DOHH2 (cell line): Measurements from ENCODE around the gene ZNF521.

Experiments
- H3F3A ChIP-seq: fragments of 200-600 bp; sonication (generic), shearing (Covaris generic); 2 replicates; pipeline ENCODE4 v1.6.0; 2016; ENCODE audit warnings: antibody characterized with exemption, mild to moderate bottlenecking; ENCODE audit not compliant: control insufficient read depth, insufficient read depth
- H3K27ac ChIP-seq: fragments of 200-600 bp; sonication (generic); 2 replicates; pipeline ENCODE4 v1.5.1; 2014; ENCODE audit warnings: low read depth, mild to moderate bottlenecking, low read length, moderate library complexity
- H3K27me3 ChIP-seq: fragments of 200-600 bp; sonication (generic); 2 replicates; pipeline ENCODE4 v1.6.1; 2014; ENCODE audit warnings: mild to moderate bottlenecking, low read length, mixed read lengths; ENCODE audit not compliant: control insufficient read depth
- H3K36me3 ChIP-seq: fragments of 200-600 bp; sonication (generic); 2 replicates; pipeline ENCODE4 v1.6.1; 2014; ENCODE audit warnings: mild to moderate bottlenecking, low read length, moderate library complexity, mixed read lengths; ENCODE audit not compliant: control insufficient read depth
- H3K4me1 ChIP-seq: fragments of 200-600 bp; sonication (generic); 2 replicates; pipeline ENCODE4 v1.6.1; 2014; ENCODE audit warnings: mild to moderate bottlenecking, low read length, mixed read lengths; ENCODE audit not compliant: control insufficient read depth
- H3K4me2 ChIP-seq: fragments of 200-600 bp; sonication (generic); 2 replicates; pipeline ENCODE4 v1.6.0; 2014; ENCODE audit warnings: mild to moderate bottlenecking, low read length, moderate library complexity
- H3K4me3 ChIP-seq: fragments of 200-600 bp; sonication (generic); 2 replicates; pipeline ENCODE4 v1.5.1; 2014; ENCODE audit warnings: mild to moderate bottlenecking, low read length, mixed read lengths
- H3K79me2 ChIP-seq: fragments of 200-600 bp; sonication (generic); 2 replicates; pipeline ENCODE4 v1.6.1; 2014; ENCODE audit warnings: mild to moderate bottlenecking, low read length, mixed read lengths; ENCODE audit not compliant: control insufficient read depth
- H3K9me2 ChIP-seq: fragments of 200-600 bp; sonication (generic); replicated peaks from 2 replicates; pipeline ENCODE4 v1.6.1; 2014; ENCODE audit warnings: mild to moderate bottlenecking, low read length, mixed read lengths; ENCODE audit not compliant: control insufficient read depth
- H3K9me3 ChIP-seq: fragments of 200-600 bp; sonication (generic); 2 replicates; pipeline ENCODE4 v1.6.1; 2014; ENCODE audit warnings: antibody characterized with exemption, low read length, mixed read lengths; ENCODE audit not compliant: control insufficient read depth, insufficient read depth
- H4K20me1 ChIP-seq: fragments of 200-600 bp; sonication (generic); 2 replicates; pipeline ENCODE4 v1.6.0; 2014; ENCODE audit warnings: low read depth, mild to moderate bottlenecking, antibody characterized with exemption, low read length, moderate library complexity; ENCODE audit not compliant: control insufficient read depth, insufficient read depth
- EZH2phosphoT487 ChIP-seq: fragments of 200-600 bp; sonication (generic); IDR thresholded peaks from 2 replicates; pipeline ENCODE4 v1.6.1; 2017; ENCODE audit warnings: borderline replicate concordance, mild to moderate bottlenecking, antibody characterized with exemption, low read length, moderate library complexity, mixed read lengths
- TF ChIP-seq, protein P1 (sequence below): fragments of 200-600 bp; sonication (generic); IDR thresholded peaks from one replicate; pipeline ENCODE4 v1.5.1; 2014; ENCODE audit warnings: antibody characterized with exemption, mild to moderate bottlenecking, low read depth, low read length; ENCODE audit not compliant: poor library complexity, severe bottlenecking

ZNF521 gene

DNA sequence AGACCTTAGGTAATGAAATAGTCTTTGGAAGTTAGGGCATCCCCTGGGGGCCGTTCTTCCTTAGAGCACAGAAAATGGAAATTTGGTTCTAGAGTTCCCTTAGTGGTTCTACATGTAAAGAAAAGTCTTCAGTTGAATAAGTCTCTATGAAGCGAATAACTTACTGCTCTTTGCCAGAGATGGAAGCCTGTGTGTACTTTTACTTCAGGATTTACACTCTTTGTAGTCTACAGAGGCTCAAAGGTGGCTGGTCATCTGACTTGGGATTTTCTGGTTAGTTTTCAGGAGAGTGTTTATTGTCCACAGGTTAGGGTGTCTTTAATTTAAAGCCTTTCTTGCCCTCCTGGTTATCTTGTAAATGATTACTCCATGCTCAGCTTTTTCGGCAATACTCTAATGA, 210.6 kb downstream of the ZNF521 start:
- Histone ChIP-seq H3K79me2 (no peaks in the 10 kb centered on the region), H3K4me1 (no peaks in the 10 kb centered on the region), H3K4me3 (no peak overlapping the region), H3K4me2 (no peak overlapping the region), H3K36me3 (no peaks in the 10 kb centered on the region), H3K9me3 (no peaks in the 10 kb centered on the region), H3K27ac (no peak overlapping the region), H3K27me3 (no peaks in the 10 kb centered on the region), H3K9me2 (no peaks in the 10 kb centered on the region), H4K20me1 (no peaks in the 10 kb centered on the region), H3F3A (no peaks in the 10 kb centered on the region)
- no peak for TF ChIP-seq EZH2phosphoT487
- TF ChIP-seq, protein P1, sequence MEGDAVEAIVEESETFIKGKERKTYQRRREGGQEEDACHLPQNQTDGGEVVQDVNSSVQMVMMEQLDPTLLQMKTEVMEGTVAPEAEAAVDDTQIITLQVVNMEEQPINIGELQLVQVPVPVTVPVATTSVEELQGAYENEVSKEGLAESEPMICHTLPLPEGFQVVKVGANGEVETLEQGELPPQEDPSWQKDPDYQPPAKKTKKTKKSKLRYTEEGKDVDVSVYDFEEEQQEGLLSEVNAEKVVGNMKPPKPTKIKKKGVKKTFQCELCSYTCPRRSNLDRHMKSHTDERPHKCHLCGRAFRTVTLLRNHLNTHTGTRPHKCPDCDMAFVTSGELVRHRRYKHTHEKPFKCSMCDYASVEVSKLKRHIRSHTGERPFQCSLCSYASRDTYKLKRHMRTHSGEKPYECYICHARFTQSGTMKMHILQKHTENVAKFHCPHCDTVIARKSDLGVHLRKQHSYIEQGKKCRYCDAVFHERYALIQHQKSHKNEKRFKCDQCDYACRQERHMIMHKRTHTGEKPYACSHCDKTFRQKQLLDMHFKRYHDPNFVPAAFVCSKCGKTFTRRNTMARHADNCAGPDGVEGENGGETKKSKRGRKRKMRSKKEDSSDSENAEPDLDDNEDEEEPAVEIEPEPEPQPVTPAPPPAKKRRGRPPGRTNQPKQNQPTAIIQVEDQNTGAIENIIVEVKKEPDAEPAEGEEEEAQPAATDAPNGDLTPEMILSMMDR = no peak

GRCh38 chr18:25140962-25141308, 211.0 kb downstream of the ZNF521 start:
- H3K9me3 ChIP-seq = no peaks in the 10 kb centered on the region
- no peaks in the 10 kb centered on the region for H3K36me3 ChIP-seq
- no peak overlapping the region for H3K4me3 ChIP-seq
- no peaks in the 10 kb centered on the region for H3F3A ChIP-seq
- H3K4me1 ChIP-seq = no peaks in the 10 kb centered on the region
- H4K20me1 ChIP-seq = no peaks in the 10 kb centered on the region
- H3K79me2 ChIP-seq = no peaks in the 10 kb centered on the region
- no peak overlapping the region for H3K4me2 ChIP-seq
- no peak overlapping the region for H3K27ac ChIP-seq
- TF ChIP-seq EZH2phosphoT487 = no peak
- TF ChIP-seq, protein P1 = no peak
- H3K27me3 ChIP-seq = no peaks in the 10 kb centered on the region
- no peaks in the 10 kb centered on the region for H3K9me2 ChIP-seq

DNA sequence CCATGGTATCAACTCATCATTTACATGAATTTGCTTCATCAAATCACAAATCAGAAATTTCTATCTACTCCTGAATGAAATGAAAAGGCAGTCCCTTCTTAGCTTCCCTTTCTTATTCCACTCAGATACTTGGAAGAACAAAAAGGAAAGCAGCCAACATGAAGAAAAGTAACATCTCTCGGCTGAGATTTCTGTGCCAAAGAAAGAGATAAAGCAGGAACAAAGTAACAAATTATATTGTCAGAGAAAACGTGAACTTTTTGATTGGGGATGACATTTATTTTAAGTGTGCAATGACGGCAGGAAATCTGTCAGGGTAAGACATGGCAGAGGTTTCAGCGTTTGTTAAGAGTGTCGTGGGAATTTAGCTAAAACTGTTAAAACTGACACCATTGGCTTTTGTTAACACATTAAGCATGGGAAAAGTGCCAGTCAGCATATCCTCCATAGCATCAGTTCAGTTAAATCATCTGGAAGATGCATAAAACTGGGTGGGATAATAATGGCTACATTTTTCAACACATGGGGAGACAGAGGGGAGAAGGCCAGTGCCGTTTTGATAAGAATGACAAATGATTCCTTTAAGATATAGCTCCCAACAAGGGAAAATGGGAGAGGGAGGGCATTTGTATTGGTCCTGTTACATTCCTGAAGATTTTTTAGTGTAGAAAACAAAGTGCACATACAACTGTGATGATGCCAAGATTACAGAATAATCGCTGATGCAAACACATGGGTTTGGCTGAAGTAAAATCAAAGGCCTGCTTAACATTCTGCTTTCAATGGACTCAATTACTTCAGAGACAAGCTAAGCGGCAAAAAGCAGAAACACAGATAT, 211.6 kb downstream of the ZNF521 start:
- Histone ChIP-seq H3K36me3 (no peaks in the 10 kb centered on the region), H3K27me3 (no peaks in the 10 kb centered on the region), H3F3A (no peaks in the 10 kb centered on the region), H3K27ac (no peak overlapping the region), H3K9me3 (no peaks in the 10 kb centered on the region), H4K20me1 (no peaks in the 10 kb centered on the region), H3K4me1 (no peaks in the 10 kb centered on the region), H3K4me3 (no peak overlapping the region), H3K79me2 (no peaks in the 10 kb centered on the region), H3K4me2 (no peak overlapping the region), H3K9me2 (no peaks in the 10 kb centered on the region)
- TF ChIP-seq, protein P1 = no peak
- TF ChIP-seq EZH2phosphoT487 = no peak

- Histone ChIP-seq H3K4me3 (no peak overlapping the region), H3F3A (no peaks in the 10 kb centered on the region), H3K27ac (no peak overlapping the region), H3K4me2 (no peak overlapping the region), H3K9me2 (no peaks in the 10 kb centered on the region), H3K36me3 (no peaks in the 10 kb centered on the region), H3K4me1 (no peaks in the 10 kb centered on the region), H3K79me2 (no peaks in the 10 kb centered on the region), H3K9me3 (no peaks in the 10 kb centered on the region), H3K27me3 (no peaks in the 10 kb centered on the region), H4K20me1 (no peaks in the 10 kb centered on the region)
- TF ChIP-seq, protein P1 = no peak
- no peak for TF ChIP-seq EZH2phosphoT487
These were observed 214.8 kb downstream of the ZNF521 start for GRCh38 chr18:25137197-25137472.
